GM23338 (cell line): Measurements from ENCODE around the gene HNRNPC. TPM values are rescaled to one million over a fixed set of nuclear protein-coding genes. Genes with fewer than 3 reads are reported as not detected.

Experiments
- ATAC-seq: fragments of 200-7000 bp; cut with Tn5 transposase; 3 replicates; pipeline ENCODE4 v1.9.1; 2020
- DNase-seq: peaks from one replicate; pipeline ENCODE4 v3.0.0-alpha.2; 2015; ENCODE audit warnings: low spot score
- H2AFZ ChIP-seq: fragments of 200-600 bp; sonication (generic); 2 replicates; pipeline ENCODE4 v1.8.0; 2016; ENCODE audit warnings: antibody characterized with exemption, mild to moderate bottlenecking, moderate library complexity
- H3F3A ChIP-seq: fragments of 200-600 bp; sonication (generic); replicated peaks from 2 replicates; pipeline ENCODE4 v1.8.0; 2017; ENCODE audit warnings: antibody characterized with exemption, mixed run types, low read depth
- H3K27ac ChIP-seq: fragments of 200-600 bp; sonication (generic); 2 replicates; pipeline ENCODE4 v1.6.1; 2016; ENCODE audit warnings: low read depth
- H3K27me3 ChIP-seq: fragments of 200-600 bp; sonication (generic); 2 replicates; pipeline ENCODE4 v1.8.0; 2016; ENCODE audit warnings: mild to moderate bottlenecking, mixed run types, moderate library complexity; ENCODE audit not compliant: insufficient read depth
- H3K36me3 ChIP-seq: fragments of 200-600 bp; sonication (generic); 2 replicates; pipeline ENCODE4 v1.8.0; 2016; ENCODE audit warnings: mild to moderate bottlenecking; ENCODE audit not compliant: insufficient read depth
- H3K4me1 ChIP-seq: fragments of 200-600 bp; sonication (generic); 2 replicates; pipeline ENCODE4 v1.8.0; 2016; ENCODE audit warnings: mild to moderate bottlenecking, moderate library complexity; ENCODE audit not compliant: insufficient read depth
- H3K4me2 ChIP-seq: fragments of 200-600 bp; sonication (generic); 2 replicates; pipeline ENCODE4 v1.7.1; 2017; ENCODE audit warnings: mixed run types
- H3K4me3 ChIP-seq: fragments of 200-600 bp; sonication (generic); 2 replicates; pipeline ENCODE4 v1.6.1; 2016; ENCODE audit warnings: mixed run types
- H3K79me2 ChIP-seq: fragments of 200-600 bp; sonication (generic); replicated peaks from 2 replicates; pipeline ENCODE4 v1.8.0; 2017; ENCODE audit warnings: mild to moderate bottlenecking; ENCODE audit not compliant: insufficient read depth
- H3K9me2 ChIP-seq: fragments of 200-600 bp; sonication (generic); 2 replicates; pipeline ENCODE4 v1.8.0; 2017; ENCODE audit not compliant: insufficient read depth
- H4K20me1 ChIP-seq: fragments of 200-600 bp; sonication (generic); replicated peaks from 2 replicates; pipeline ENCODE4 v1.8.0; 2017; ENCODE audit warnings: mild to moderate bottlenecking; ENCODE audit not compliant: insufficient read depth
- H3K27ac Mint-ChIP-seq: 2 replicates; pipeline ENCODE4 v1.8.0; 2020; ENCODE audit warnings: inconsistent platforms, mild to moderate bottlenecking, moderate library complexity, mixed read lengths
- H3K27me3 Mint-ChIP-seq: 3 replicates; pipeline ENCODE4 v1.8.0; 2022; ENCODE audit warnings: low read depth, mild to moderate bottlenecking, moderate library complexity, mixed read lengths, inconsistent platforms; ENCODE audit not compliant: insufficient read depth, poor library complexity
- H3K36me3 Mint-ChIP-seq: 3 replicates; pipeline ENCODE4 v1.8.0; 2021; ENCODE audit warnings: low read depth, mild to moderate bottlenecking, inconsistent platforms, moderate library complexity, mixed read lengths
- H3K4me1 Mint-ChIP-seq: 3 replicates; pipeline ENCODE4 v1.8.0; 2020; ENCODE audit warnings: mild to moderate bottlenecking, inconsistent platforms, mixed read lengths
- H3K4me3 Mint-ChIP-seq: 3 replicates; pipeline ENCODE4 v1.8.0; 2021; ENCODE audit warnings: moderate library complexity, mild to moderate bottlenecking, inconsistent platforms, mixed read lengths
- H3K9me3 Mint-ChIP-seq: 3 replicates; pipeline ENCODE4 v1.8.0; 2020; ENCODE audit warnings: moderate library complexity, mild to moderate bottlenecking, inconsistent platforms, mixed read lengths
- CREB1 ChIP-seq: fragments of 250-450 bp; sonication (Bioruptor Pico); IDR thresholded peaks from 2 replicates; pipeline ENCODE4 v1.5.0; 2020; ENCODE audit warnings: low read depth, mild to moderate bottlenecking, moderate library complexity
- NANOG ChIP-seq: IDR thresholded peaks from 2 replicates; pipeline ENCODE4 v1.6.1; 2016; ENCODE audit warnings: antibody characterized with exemption, borderline replicate concordance
- STAT1 ChIP-seq: IDR thresholded peaks from one replicate; pipeline ENCODE4 v1.6.1; 2016; ENCODE audit warnings: antibody characterized with exemption; ENCODE audit not compliant: unreplicated experiment
- ZNF114 ChIP-seq: fragments of 250-450 bp; sonication (Bioruptor Pico); IDR thresholded peaks from 2 replicates; pipeline ENCODE4 v1.5.0; 2020; ENCODE audit warnings: mild to moderate bottlenecking, moderate library complexity
- ZNF331 ChIP-seq: fragments of 250-450 bp; sonication (Bioruptor Pico); IDR thresholded peaks from 2 replicates; pipeline ENCODE4 v1.5.0; 2020; ENCODE audit warnings: low read depth, mild to moderate bottlenecking, moderate library complexity
- ZNF462 ChIP-seq: fragments of 250-450 bp; sonication (Bioruptor Pico); IDR thresholded peaks from 2 replicates; pipeline ENCODE4 v1.5.0; 2020; ENCODE audit warnings: mild to moderate bottlenecking, moderate library complexity
- polyA plus RNA-seq: library from polyadenylated mRNA; unstranded; fragments of >200 nt; fragmentation: Nextera tagmentation; extraction: Ambion mirVana; gene quantifications from 2 replicates; pipeline ENCODE4 v1.2.1, GENCODE V29; 2016
- total RNA-seq: library from RNA; depleted of rRNA; stranded (reverse); fragments of >200 nt; shearing (Covaris generic); gene quantifications from 2 replicates; pipeline ENCODE4 v1.2.3, GENCODE V29; 2014

HNRNPC gene
- total and polyA plus RNA-seq, 2 experiments from 2014 or later: 1,259 to 1,296 TPM

GRCh38 chr14:21308479-21309237 lies 39.4 kb upstream of the HNRNPC start (continued):
- TF ChIP-seq ZNF462 (no peak), ZNF331 (no peak), NANOG (no peak), ZNF114 (no peak)

GRCh38 chr14:21308132-21308478 lies 38.9 kb upstream of the HNRNPC start:
- Histone ChIP-seq H3K9me2 (no peaks in the 10 kb centered on the region), H3F3A (no peaks in the 10 kb centered on the region), H3K27me3 (no peaks in the 10 kb centered on the region), H3K27ac (peak overlapping the region; percentile 94), H3K4me3 (peak overlapping the region; percentile 48), H3K36me3 (no peaks in the 10 kb centered on the region), H3K4me2 (peak overlapping the region; percentile 75), H3K4me1 (peaks cover 25% of the 10 kb centered on the region), H2AFZ (no peak overlapping the region), H3K79me2 (no peaks in the 10 kb centered on the region), H4K20me1 (no peaks in the 10 kb centered on the region)
- peaks cover 2% of the 10 kb centered on the region for H3K27me3 Mint-ChIP-seq
- peak overlapping the region; percentile 98 for H3K27ac Mint-ChIP-seq
- peaks cover 29% of the 10 kb centered on the region; the same call in 2 of the 3 replicates for H3K4me1 Mint-ChIP-seq
- H3K9me3 Mint-ChIP-seq: no peaks in the 10 kb centered on the region
- DNase-seq (peak; percentile 8), ATAC-seq (no peak)
- no peaks in the 10 kb centered on the region for H3K36me3 Mint-ChIP-seq
- H3K4me3 Mint-ChIP-seq: peak overlapping the region; percentile 82
- TF ChIP-seq STAT1 (no peak), CREB1 (no peak), ZNF462 (no peak)
